Amniotic epithelial cell (primary cell): ENCODE data around the gene HS6ST2.
A peak's percentile ranks its signal among the peaks of the same experiment; 100 is the strongest.
"Not testable (repeated sequence)": the region's sequence is repeated elsewhere in the genome, so short reads cannot be mapped to it uniquely, and the experiment has no call there.

Experiments
- DNase-seq: peaks from one replicate; pipeline ENCODE4 v3.0.0-alpha.2; 2010; ENCODE audit warnings: low read depth

Gene HS6ST2

GRCh38 chrX:132940727-132941327 is 17.6 kb downstream of the HS6ST2 start:
- no peak for DNase-seq

GRCh38 chrX:132933170-132933569 is 25.3 kb downstream of the HS6ST2 start:
- no peak for DNase-seq

GRCh38 chrX:132924426-132924825 is 34.0 kb downstream of the HS6ST2 start:
- no peak for DNase-seq

- DNase-seq, result no peak
Measured at GRCh38 chrX:132918523-132918922, 39.9 kb downstream of the HS6ST2 start.

GRCh38 chrX:132916349-132916748 is 42.1 kb downstream of the HS6ST2 start:
- DNase-seq, result no peak

- DNase-seq, result peak; percentile 81
Measured at GRCh38 chrX:132909643-132910042, 48.8 kb downstream of the HS6ST2 start.

GRCh38 chrX:132908891-132909290 is 49.5 kb downstream of the HS6ST2 start:
- no peak for DNase-seq

- peak; percentile 23 for DNase-seq
Measured at GRCh38 chrX:132900633-132901293, 57.7 kb downstream of the HS6ST2 start.

- DNase-seq, result no peak
Measured at GRCh38 chrX:132887569-132887968, 70.9 kb downstream of the HS6ST2 start.

GRCh38 chrX:132883358-132883915 is 75.0 kb downstream of the HS6ST2 start:
- DNase-seq, result no peak

- DNase-seq, result not testable (repeated sequence)
Measured at GRCh38 chrX:132880753-132881152, 77.7 kb downstream of the HS6ST2 start.

- DNase-seq, result no peak
Measured at GRCh38 chrX:132877954-132878536, 80.4 kb downstream of the HS6ST2 start.

- DNase-seq, result peak; percentile 36
Measured at GRCh38 chrX:132876523-132877338, 81.7 kb downstream of the HS6ST2 start.

- DNase-seq, result no peak
Measured at GRCh38 chrX:132875650-132876522, 82.5 kb downstream of the HS6ST2 start.

GRCh38 chrX:132862562-132862961 is 95.9 kb downstream of the HS6ST2 start:
- no peak for DNase-seq

GRCh38 chrX:132861076-132861475 is 97.4 kb downstream of the HS6ST2 start:
- DNase-seq, result no peak

GRCh38 chrX:132860200-132860599 is 98.2 kb downstream of the HS6ST2 start:
- DNase-seq, result no peak

- DNase-seq, result peak; percentile 53
Measured at GRCh38 chrX:132858018-132858417, 100.4 kb downstream of the HS6ST2 start.

- DNase-seq, result no peak
Measured at GRCh38 chrX:132855780-132856341, 102.6 kb downstream of the HS6ST2 start.

- DNase-seq, result peak; percentile 37
Measured at GRCh38 chrX:132853040-132853439, 105.4 kb downstream of the HS6ST2 start.
